ENCODE data around the gene LCE1D.

Gene LCE1D

DNA sequence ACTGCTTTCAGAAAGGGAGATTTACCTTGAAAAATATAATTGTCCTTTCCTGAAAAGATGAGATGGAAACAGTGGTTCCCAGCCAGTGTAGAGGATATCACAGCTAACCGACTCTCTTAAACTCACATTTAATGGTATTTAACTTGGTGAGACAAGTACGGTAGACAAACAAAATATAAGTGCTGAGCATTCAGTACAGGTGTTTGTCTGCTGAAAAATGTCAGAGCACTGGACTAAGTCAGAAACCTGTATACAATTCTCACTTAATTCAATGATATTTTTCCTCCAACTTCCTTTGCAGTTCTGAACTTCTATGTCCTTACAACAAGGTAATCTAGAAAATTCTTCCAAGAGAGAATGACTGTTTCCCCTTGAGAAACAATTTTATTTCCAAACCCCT is 15.2 kb downstream of the LCE1D start, which contains the start of gene LCE1B:
LCE1B (plus strand) TSS at position 301 of the 400 bp plus-strand sequence. CDS start 476 bp downstream, outside the sequence.
- DNase-seq (ENCODE audit: low read depth, low spot score), result no peak

- no peak for DNase-seq (ENCODE audit: low read depth, low spot score)
These were observed 20.8 kb downstream of the LCE1D start for GRCh38 chr1:152817309-152817708.

GRCh38 chr1:152823294-152823693 is 26.8 kb downstream of the LCE1D start:
- no peak for DNase-seq (ENCODE audit: low read depth, low spot score)

DNA sequence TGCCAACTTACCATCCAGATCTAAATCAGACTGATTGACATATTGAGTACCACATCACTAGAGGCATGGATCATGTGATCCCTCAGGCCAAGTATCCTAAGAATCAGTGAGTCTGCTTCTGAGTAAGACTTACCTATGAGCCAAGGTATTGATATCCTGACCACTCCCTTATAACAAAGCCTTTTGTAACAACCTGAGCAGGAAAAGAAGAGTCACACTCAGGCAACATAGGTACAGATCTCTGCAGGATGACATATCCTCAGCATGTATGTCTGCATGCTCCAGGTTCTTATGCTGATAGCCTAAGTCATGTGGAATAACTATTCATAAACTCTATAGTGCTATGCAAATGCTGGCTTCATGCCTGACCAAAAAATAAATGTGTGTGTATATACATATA is 28.4 kb downstream of the LCE1D start:
- no peak for DNase-seq (ENCODE audit: low read depth, low spot score)

- DNase-seq (ENCODE audit: low read depth, low spot score), result no peak
These were observed 30.7 kb downstream of the LCE1D start, which contains the start of gene LCE1A for GRCh38 chr1:152827173-152827572. LCE1A (plus strand) TSS chr1:152827473; CDS start chr1:152827473, 0 bp downstream.

DNA sequence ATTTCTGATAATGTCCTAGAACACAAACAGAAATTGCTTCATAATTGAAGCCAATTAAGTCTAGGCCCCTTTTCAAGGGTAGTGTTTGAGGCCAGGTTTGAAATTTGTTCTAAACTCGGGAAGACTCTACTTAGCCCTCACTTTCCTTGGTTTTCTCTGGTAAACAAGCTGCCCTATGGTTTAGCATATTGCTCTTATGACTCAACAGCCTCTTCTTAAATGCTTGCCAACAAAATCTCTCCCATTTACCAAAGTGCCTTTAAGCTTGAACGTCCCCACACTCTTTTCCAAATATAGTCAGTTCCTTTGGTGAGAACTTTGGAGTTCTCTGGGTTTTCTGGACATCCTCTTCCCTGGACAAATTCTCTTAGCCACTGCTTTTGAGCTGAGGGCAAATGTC is 40.3 kb downstream of the LCE1D start:
- no peak for DNase-seq (ENCODE audit: low read depth, low spot score)

GRCh38 chr1:152842556-152842955 is 46.0 kb downstream of the LCE1D start, which contains the start of gene LCE6A:
LCE6A (plus strand) TSS chr1:152842856; CDS start chr1:152843521, 665 bp downstream.
- DNase-seq (ENCODE audit: low read depth, low spot score), result no peak
